PC-9 (cell line): ENCODE measurements around the gene RCOR1. TPM values are rescaled to one million over a fixed set of nuclear protein-coding genes. Genes with fewer than 3 reads are reported as not detected.

Source experiments
- BruUV-seq: library from RNA; stranded (reverse); fragments of 400-500 nt; replicated peaks from 2 replicates; lab custom pipeline; 2021; lab: Mats Ljungman, UMichigan
- CTCF ChIA-PET: fragments of 300-600 bp; sonication (Branson Sonifier 250); formaldehyde crosslinking; loops from one replicate; lab custom pipeline; 2022; ENCODE audit warnings: antibody characterized with exemption; lab: Charles Lee
- POLR2A ChIA-PET: fragments of 300-600 bp; sonication (Branson Sonifier 250); formaldehyde crosslinking; loops from one replicate; lab custom pipeline; 2022; ENCODE audit warnings: antibody characterized with exemption; ENCODE audit not compliant: unreplicated experiment; lab: Charles Lee
- DNase-seq, 2 experiments: peaks; one replicate each; pipeline versions ENCODE4 v3.0.0 to v3.0.0-alpha.2; 2015 to 2022; ENCODE audit warnings: mixed read lengths in 1 of 2
- H2AFZ ChIP-seq: fragments of 200-600 bp; sonication (generic); 2 replicates; pipeline ENCODE4 v1.8.1; 2017; ENCODE audit warnings: antibody characterized with exemption
- H3F3A ChIP-seq: fragments of 200-600 bp; sonication (generic); 2 replicates; pipeline ENCODE4 v1.8.1; 2017; ENCODE audit warnings: antibody characterized with exemption, mild to moderate bottlenecking, low read depth; ENCODE audit not compliant: insufficient read depth
- H3K27ac ChIP-seq: fragments of 200-600 bp; sonication (generic); 2 replicates; pipeline ENCODE4 v1.6.1; 2016; ENCODE audit warnings: mixed run types
- H3K27me3 ChIP-seq: fragments of 200-600 bp; sonication (generic); 2 replicates; pipeline ENCODE4 v1.6.1; 2016; ENCODE audit warnings: low read depth, mixed run types; ENCODE audit not compliant: insufficient read depth
- H3K36me3 ChIP-seq: fragments of 200-600 bp; sonication (generic); 2 replicates; pipeline ENCODE4 v1.6.1; 2016; ENCODE audit warnings: low read depth, mixed run types
- H3K4me1 ChIP-seq: fragments of 200-600 bp; sonication (generic); replicated peaks from 2 replicates; pipeline ENCODE4 v1.6.1; 2016; ENCODE audit warnings: mixed run types; ENCODE audit not compliant: insufficient read depth
- H3K4me2 ChIP-seq: fragments of 200-600 bp; sonication (generic); 2 replicates; pipeline ENCODE4 v1.6.1; 2017; ENCODE audit warnings: mixed run types
- H3K4me3 ChIP-seq: fragments of 200-600 bp; sonication (generic); 2 replicates; pipeline ENCODE4 v1.6.1; 2016; ENCODE audit warnings: mixed run types
- H3K79me2 ChIP-seq: fragments of 200-600 bp; sonication (generic); 2 replicates; pipeline ENCODE4 v1.6.1; 2017; ENCODE audit warnings: low read depth, mixed run types
- H3K9me2 ChIP-seq: fragments of 200-600 bp; sonication (generic); 2 replicates; pipeline ENCODE4 v1.8.1; 2017; ENCODE audit warnings: mild to moderate bottlenecking; ENCODE audit not compliant: insufficient read depth
- H3K9me3 ChIP-seq: fragments of 200-600 bp; sonication (generic); 2 replicates; pipeline ENCODE4 v1.8.1; 2016; ENCODE audit warnings: low read depth; ENCODE audit not compliant: insufficient read depth
- H4K20me1 ChIP-seq: fragments of 200-600 bp; sonication (generic); 2 replicates; pipeline ENCODE4 v1.8.1; 2017; ENCODE audit not compliant: insufficient read depth
- EZH2 ChIP-seq: fragments of 200-600 bp; sonication (generic); IDR thresholded peaks from 2 replicates; pipeline ENCODE4 v1.8.0; 2017; ENCODE audit warnings: antibody characterized with exemption, low read depth
- intact Hi-C: fragments of 100-400 bp; cut with micrococcal nuclease; formaldehyde crosslinking; loops from one replicate; pipeline ENCODE4 v1.10.0; 2022; ENCODE audit not compliant: unreplicated experiment
- total RNA-seq: library from RNA; stranded (reverse); gene quantifications from 2 replicates; pipeline ENCODE4 v1.2.3, GENCODE V29; 2021
- TF ChIP-seq, protein P1 (sequence below): fragments of 200-600 bp; sonication (generic); conservative IDR thresholded peaks from 2 replicates; pipeline ENCODE4 v1.6.1; 2017; ENCODE audit warnings: mixed run types, antibody characterized with exemption, mild to moderate bottlenecking, moderate library complexity

RCOR1 gene
- total RNA-seq, 1 experiment from 2014 or later, result 67.2 TPM

DNA sequence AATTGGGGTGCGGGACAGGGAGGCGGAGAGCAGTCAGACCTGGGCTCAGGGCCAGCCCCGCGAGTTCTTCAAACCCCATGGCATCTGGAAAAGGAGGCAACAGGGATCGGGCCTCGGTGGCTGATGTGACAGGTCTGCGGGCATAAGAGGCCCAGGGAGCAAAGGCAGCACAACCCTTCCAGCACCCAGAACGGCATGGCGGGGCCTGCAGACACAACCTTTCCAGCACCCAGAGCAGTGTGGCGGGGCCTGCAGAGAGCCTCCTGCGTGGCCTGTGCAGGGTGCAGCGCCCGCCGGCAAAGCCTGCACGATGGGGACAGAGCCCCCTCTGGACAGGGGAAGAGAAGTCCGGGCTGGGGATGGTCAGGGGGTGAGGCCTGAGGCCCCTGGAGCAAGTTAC lies 158.6 kb downstream of the RCOR1 start:
- Histone ChIP-seq H3K27ac (no peak overlapping the region), H3K4me2 (no peak overlapping the region), H3F3A (no peaks in the 10 kb centered on the region), H3K27me3 (no peaks in the 10 kb centered on the region), H2AFZ (no peak overlapping the region), H3K4me1 (no peaks in the 10 kb centered on the region), H3K9me3 (no peaks in the 10 kb centered on the region), H4K20me1 (no peaks in the 10 kb centered on the region), H3K9me2 (no peaks in the 10 kb centered on the region), H3K4me3 (no peak overlapping the region), H3K36me3 (no peaks in the 10 kb centered on the region), H3K79me2 (no peaks in the 10 kb centered on the region)
- CTCF ChIA-PET, result no interaction called here
- TF ChIP-seq, protein P1, sequence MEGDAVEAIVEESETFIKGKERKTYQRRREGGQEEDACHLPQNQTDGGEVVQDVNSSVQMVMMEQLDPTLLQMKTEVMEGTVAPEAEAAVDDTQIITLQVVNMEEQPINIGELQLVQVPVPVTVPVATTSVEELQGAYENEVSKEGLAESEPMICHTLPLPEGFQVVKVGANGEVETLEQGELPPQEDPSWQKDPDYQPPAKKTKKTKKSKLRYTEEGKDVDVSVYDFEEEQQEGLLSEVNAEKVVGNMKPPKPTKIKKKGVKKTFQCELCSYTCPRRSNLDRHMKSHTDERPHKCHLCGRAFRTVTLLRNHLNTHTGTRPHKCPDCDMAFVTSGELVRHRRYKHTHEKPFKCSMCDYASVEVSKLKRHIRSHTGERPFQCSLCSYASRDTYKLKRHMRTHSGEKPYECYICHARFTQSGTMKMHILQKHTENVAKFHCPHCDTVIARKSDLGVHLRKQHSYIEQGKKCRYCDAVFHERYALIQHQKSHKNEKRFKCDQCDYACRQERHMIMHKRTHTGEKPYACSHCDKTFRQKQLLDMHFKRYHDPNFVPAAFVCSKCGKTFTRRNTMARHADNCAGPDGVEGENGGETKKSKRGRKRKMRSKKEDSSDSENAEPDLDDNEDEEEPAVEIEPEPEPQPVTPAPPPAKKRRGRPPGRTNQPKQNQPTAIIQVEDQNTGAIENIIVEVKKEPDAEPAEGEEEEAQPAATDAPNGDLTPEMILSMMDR, result no peak
- TF ChIP-seq EZH2, result no peak
- BruUV-seq, result no TSS peak
- no peak for DNase-seq
- intact Hi-C loops, result no loop called here
- POLR2A ChIA-PET, result interaction anchor here (0.6 kb wide), 1 partner anchor 176 kb away, joined by 4 read pairs; no protein-coding TSS in a partner anchor

DNA sequence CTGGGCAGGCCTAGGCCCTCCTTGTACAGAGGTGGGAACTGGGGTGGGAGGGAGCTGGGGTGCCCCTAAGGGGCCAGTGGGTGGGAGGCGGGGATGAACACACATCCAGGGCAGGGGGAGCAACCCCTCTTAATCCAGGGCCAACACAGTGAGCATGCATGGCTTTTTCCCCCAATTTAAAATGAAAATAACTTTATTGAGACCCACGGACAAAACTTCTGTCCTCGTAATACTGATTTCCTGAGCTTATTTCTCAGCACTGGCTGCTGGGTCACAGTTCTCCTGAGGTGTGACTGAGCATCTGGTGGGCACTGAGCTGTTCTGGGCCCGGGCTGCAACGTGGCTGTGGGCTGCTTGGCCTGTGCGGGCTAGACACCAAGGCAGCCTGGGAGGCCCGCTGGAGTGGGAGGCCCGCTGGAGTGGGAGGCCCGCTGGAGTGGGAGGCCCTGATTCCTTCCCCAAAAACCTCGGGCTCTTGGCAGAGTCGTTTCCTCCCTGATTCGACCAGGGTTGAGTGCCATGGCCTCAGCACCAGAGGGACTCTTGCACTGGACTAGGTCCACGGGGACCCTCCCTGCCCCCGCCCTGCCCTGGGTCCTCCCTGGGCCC lies 159.9 kb downstream of the RCOR1 start:
- ChIA-PET POLR2A (interaction anchor here (0.6 kb wide), 1 partner anchor 103 kb away, joined by 19 read pairs; no protein-coding TSS in a partner anchor), CTCF (no interaction called here)
- BruUV-seq, result no TSS peak
- Histone ChIP-seq H3K27me3 (no peaks in the 10 kb centered on the region), H3K4me1 (no peaks in the 10 kb centered on the region), H3K9me3 (no peaks in the 10 kb centered on the region), H3F3A (no peaks in the 10 kb centered on the region), H3K79me2 (no peaks in the 10 kb centered on the region), H3K9me2 (no peaks in the 10 kb centered on the region), H2AFZ (no peak overlapping the region), H3K4me3 (no peak overlapping the region), H3K4me2 (no peak overlapping the region), H3K36me3 (no peaks in the 10 kb centered on the region), H3K27ac (no peak overlapping the region), H4K20me1 (no peaks in the 10 kb centered on the region)
- intact Hi-C loops, result no loop called here
- DNase-seq, result no peak
- TF ChIP-seq, protein P1, result no peak
- TF ChIP-seq EZH2, result no peak

DNA sequence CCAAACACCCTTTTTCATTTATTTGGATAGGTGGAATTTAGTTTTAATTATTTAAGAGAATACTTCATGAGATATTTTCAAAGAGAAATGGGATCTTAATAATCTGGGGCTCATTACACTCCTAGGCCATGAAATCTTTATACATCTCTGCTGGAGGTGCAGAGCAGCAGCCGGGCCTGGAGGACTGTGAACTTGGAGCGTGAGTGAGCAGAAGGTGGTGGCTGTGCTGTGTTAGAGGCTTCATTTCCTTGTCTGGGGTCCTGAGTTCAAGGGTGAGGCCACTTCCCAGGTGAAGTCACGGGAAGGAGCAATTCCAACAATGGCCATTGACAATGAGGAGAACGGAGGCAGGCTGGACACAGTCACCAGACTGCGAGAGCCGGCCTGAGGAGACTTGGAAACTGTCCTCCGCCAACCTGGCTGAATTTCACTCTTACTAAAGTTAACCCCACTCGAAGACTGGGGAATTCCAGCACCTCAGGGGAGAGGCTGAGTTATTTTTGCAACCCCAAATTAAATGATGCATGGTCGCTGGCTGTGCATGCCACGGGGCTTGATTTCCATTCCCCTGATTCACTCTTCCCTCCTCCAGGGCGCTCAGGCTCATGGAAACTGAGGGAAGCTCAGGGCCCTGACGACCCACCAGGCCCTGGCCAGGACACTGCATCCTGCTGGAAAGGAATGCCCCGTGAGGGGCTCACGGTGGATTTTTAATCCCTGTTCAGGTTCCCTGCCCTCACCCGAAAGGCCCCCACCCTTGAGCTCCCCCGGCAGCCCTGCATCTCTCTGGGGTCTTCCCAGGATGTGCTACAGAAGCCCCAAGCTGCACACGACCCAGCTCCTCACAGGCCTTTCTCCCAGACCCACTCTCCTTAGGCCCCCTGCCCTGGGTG lies 162.2 kb downstream of the RCOR1 start:
- H3K9me3 ChIP-seq, result no peaks in the 10 kb centered on the region
- H2AFZ ChIP-seq, result no peak overlapping the region
- TF ChIP-seq, protein P1, result no peak
- TF ChIP-seq EZH2, result no peak
- H3F3A ChIP-seq, result no peaks in the 10 kb centered on the region; the same call in 1 of the 2 replicates
- H4K20me1 ChIP-seq, result no peaks in the 10 kb centered on the region
- no peak overlapping the region for H3K4me2 ChIP-seq
- H3K9me2 ChIP-seq, result no peaks in the 10 kb centered on the region
- no peaks in the 10 kb centered on the region for H3K4me1 ChIP-seq
- intact Hi-C loops, result no loop called here
- no peaks in the 10 kb centered on the region for H3K36me3 ChIP-seq
- H3K27me3 ChIP-seq, result no peaks in the 10 kb centered on the region
- ChIA-PET CTCF (interaction anchor here (0.7 kb wide), 1 partner anchor 24 kb away, joined by 4 read pairs; no protein-coding TSS in a partner anchor), POLR2A (no interaction called here)
- DNase-seq, result no peak
- no TSS peak for BruUV-seq
- no peak overlapping the region for H3K27ac ChIP-seq
- no peak overlapping the region for H3K4me3 ChIP-seq
- H3K79me2 ChIP-seq, result no peaks in the 10 kb centered on the region
